Pancreas (tissue), 10 donors: Measurements from ENCODE around the gene DNAJB2. TPM values are rescaled to one million over a fixed set of nuclear protein-coding genes. Genes with fewer than 3 reads are reported as not detected.

Experiments
- ATAC-seq, 4 donors: fragments of 200-7000 bp; cut with Tn5 transposase; one replicate each; pipeline versions ENCODE4 v1.8.0 to v1.9.1; 2020; ENCODE audit warnings: mild to moderate bottlenecking in 4 of 4, moderate library complexity in 4 of 4
- DNase-seq, 6 donors: peaks; one replicate each; pipeline ENCODE4 v3.0.0-alpha.2; 2020
- FAIRE-seq: peaks from 2 replicates; lab custom pipeline; 2012; peaks lifted over from hg19 to GRCh38; lab: Jason Lieb, UNC
- H3K27ac ChIP-seq, 4 donors: fragments of 200-600 bp; sonication (generic); 1 replicate in 3 of 4; 2 replicates in 1 of 4; pipeline versions ENCODE4 v1.5.0 to v1.8.0; 2020
- H3K27me3 ChIP-seq, 4 donors: fragments of 200-600 bp; one replicate each; pipeline ENCODE4 v1.8.0; 2021
- H3K36me3 ChIP-seq, 3 donors: fragments of 200-600 bp; sonication (generic) in 1 of 3; one replicate each; pipeline versions ENCODE4 v1.5.0 to v1.8.0; 2020 to 2021
- H3K4me1 ChIP-seq, 3 donors: fragments of 200-600 bp; one replicate each; pipeline ENCODE4 v1.8.0; 2021
- H3K4me3 ChIP-seq, 4 donors: fragments of 200-600 bp; sonication (generic) in 2 of 4; one replicate each; pipeline versions ENCODE4 v1.5.0 to v1.8.0; 2020 to 2021
- H3K9me3 ChIP-seq, 4 donors: fragments of 200-600 bp; one replicate each; pipeline ENCODE4 v1.8.0; 2021
- WGBS, 2 donors: extraction: QIAGEN DNeasy Blood & Tissue Kit; methylation state at CpG; one replicate each; pipeline ENCODE4 v1.1.7; 2013; 5-methylcytosine and 5-hydroxymethylcytosine counted together
- intact Hi-C, 3 donors: fragments of 100-400 bp; cut with DNase I; formaldehyde crosslinking; loops; one replicate each; pipeline versions ENCODE4 v1.11.1 to v1.14.2; 2022
- polyA plus RNA-seq, 2 donors: library from polyadenylated mRNA; stranded (reverse); fragments of 200-250 nt; gene quantifications; one replicate each; pipeline ENCODE4 v1.2.3, GENCODE V29; 2013
- total RNA-seq, 6 donors: library from RNA; stranded (reverse); fragmentation: NEBNext Ultra II Directional in 4 of 6; extraction: Animal tissue kit (Norgen Biotek cat#: 25700) in 4 of 6; gene quantifications; one replicate each; pipeline versions ENCODE4 v1.2.1 to v1.2.4, GENCODE V29; 2021 to 2023
- TF ChIP-seq, protein P1 (sequence below), 4 donors: fragments of 200-600 bp; sonication (generic) in 3 of 4; IDR thresholded peaks; one replicate each; pipeline versions ENCODE4 v1.5.0 to v1.8.0; 2021; ENCODE audit warnings: antibody characterized with exemption in 4 of 4
- donor health status: healthy with polysubstance abuse.
- donor health status: DM: no; HTN: no; CAD: no; lungs with moderate emphysema.
- donor health status: DM: no; HTN: no; CAD: no.
- donor health status: control.
- donor health status: control.
- donor health status: Bipolar disorder and iron deficiency.
- donor health status: DM: yes; HTN: yes; CAD: no.
- donor health status: DM: no; HTN: no; CAD: no.
- donor health status: DM: no; HTN: no; CAD: no.
- donor health status: DM: yes; HTN: yes; CAD: no.

Gene DNAJB2
- total and polyA plus RNA-seq, 8 donors, result 44.5 to 96.3 (median 63.0) TPM

DNA sequence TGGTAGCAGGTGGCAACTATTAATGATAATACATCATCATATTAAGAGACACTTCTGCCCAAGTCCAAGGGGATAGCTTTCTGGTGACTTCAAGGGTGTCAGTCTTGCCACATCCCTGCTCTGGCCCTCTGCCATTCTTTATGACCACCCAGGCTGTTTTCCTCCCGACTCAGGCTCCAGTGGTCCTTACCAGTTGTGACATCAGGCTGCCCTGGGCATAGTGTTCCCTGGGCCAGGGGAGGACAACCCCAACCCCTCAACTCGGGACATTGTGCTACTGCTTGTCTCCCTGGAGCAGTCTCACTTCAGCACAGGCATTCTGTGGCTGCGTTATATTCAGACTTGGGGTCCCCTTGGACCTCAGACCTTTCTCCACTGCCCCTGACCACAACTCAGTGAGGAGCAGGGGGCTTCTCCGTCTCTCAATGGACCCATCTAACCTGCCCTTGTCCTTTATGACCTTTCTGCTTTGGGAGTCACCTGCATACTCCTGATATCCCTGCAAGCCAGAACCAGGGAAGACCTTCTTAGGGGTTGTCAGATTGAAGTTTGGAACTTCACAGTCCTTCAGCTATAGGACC, 12.8 kb downstream of the DNAJB2 start:
- H3K4me1 ChIP-seq, result no peaks in the 10 kb centered on the region
- 53 to 61% methylated on average over 4 of the region's 4 CpGs for WGBS, 2 donors
- H3K36me3 ChIP-seq, result no peaks in the 10 kb centered on the region
- no peak for FAIRE-seq
- no peak overlapping the region for H3K27ac ChIP-seq
- H3K4me3 ChIP-seq, result no peak overlapping the region
- no peak for DNase-seq
- TF ChIP-seq, protein P1, sequence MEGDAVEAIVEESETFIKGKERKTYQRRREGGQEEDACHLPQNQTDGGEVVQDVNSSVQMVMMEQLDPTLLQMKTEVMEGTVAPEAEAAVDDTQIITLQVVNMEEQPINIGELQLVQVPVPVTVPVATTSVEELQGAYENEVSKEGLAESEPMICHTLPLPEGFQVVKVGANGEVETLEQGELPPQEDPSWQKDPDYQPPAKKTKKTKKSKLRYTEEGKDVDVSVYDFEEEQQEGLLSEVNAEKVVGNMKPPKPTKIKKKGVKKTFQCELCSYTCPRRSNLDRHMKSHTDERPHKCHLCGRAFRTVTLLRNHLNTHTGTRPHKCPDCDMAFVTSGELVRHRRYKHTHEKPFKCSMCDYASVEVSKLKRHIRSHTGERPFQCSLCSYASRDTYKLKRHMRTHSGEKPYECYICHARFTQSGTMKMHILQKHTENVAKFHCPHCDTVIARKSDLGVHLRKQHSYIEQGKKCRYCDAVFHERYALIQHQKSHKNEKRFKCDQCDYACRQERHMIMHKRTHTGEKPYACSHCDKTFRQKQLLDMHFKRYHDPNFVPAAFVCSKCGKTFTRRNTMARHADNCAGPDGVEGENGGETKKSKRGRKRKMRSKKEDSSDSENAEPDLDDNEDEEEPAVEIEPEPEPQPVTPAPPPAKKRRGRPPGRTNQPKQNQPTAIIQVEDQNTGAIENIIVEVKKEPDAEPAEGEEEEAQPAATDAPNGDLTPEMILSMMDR (IDR thresholded peaks at IDR 0.05), result no peak
- intact Hi-C loops, result loop anchor here in 2 of 3 donors (5.0 to 10.0 kb wide), 2 partner anchors 120 to 237 kb away; partner anchors contain the start of gene SLC23A3 (in 1 of the 2)
- no peak for ATAC-seq
- H3K9me3 ChIP-seq, result no peaks in the 10 kb centered on the region
- no peaks in the 10 kb centered on the region for H3K27me3 ChIP-seq

DNA sequence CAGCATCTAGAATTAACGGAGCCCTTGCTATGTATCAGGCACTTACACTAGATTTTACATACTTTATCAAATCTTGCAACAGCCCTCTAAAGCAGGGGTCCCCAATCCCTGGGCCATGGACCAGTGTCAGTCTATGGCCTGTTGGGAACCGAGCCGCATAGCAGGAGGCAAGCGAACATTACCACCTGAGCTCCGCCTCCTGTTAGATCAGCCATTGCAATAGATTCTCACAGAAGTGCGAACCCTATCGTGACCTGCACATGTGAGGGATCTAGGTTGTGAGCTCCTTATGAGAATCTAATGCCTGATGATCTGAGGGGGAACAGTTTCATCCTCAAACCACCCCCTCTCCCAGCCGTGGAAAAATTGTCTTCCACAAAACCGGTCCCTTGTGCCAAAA, 13.4 kb downstream of the DNAJB2 start:
- H3K27ac ChIP-seq, result no peak overlapping the region
- no peaks in the 10 kb centered on the region for H3K9me3 ChIP-seq
- intact Hi-C loops, result loop anchor here in 2 of 3 donors (5.0 to 10.0 kb wide), 2 partner anchors 120 to 238 kb away; partner anchors contain the start of gene SLC23A3 (in 1 of the 2)

DNA sequence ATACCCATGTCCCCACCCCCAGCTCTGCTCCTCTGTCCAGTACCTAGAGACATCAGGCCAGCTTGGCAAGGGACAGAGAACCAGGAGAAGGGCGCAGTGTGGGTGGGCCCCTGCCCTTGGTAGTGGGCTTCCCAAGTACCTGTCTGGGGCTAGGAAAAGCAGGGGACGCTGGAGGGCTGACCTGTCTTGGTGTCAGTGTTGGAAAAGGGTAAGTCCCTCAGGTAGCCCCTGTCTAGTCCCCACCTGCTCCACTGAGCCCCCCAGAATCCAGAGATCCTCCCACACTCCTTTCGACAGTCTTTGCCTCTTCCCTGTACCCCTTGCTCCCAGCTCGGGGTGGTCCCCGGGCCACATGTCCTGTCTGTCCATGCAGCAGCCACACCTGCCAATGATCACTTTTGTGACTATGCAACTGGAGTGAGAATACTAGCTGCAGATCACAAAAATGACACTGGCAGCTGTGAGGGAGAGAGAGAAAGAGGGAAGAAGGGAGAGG, 14.6 kb downstream of the DNAJB2 start:
- DNase-seq (no peak), ATAC-seq (no peak), FAIRE-seq (no peak)
- Histone ChIP-seq H3K4me3 (no peak overlapping the region), H3K27me3 (no peaks in the 10 kb centered on the region), H3K27ac (no peak overlapping the region), H3K9me3 (no peaks in the 10 kb centered on the region), H3K4me1 (no peaks in the 10 kb centered on the region), H3K36me3 (no peaks in the 10 kb centered on the region)
- TF ChIP-seq, protein P1 (IDR thresholded peaks at IDR 0.05), result no peak
- WGBS, 2 donors, result 79 to 90% methylated on average over 5 of the region's 5 CpGs
- intact Hi-C loops, result loop anchor here in 2 of 3 donors (5.0 to 10.0 kb wide), 2 partner anchors 121 to 239 kb away; partner anchors contain the start of gene SLC23A3 (in 1 of the 2)

More for the DNA sequence above, 13.4 kb downstream of the DNAJB2 start:
- WGBS, 2 donors, result 81 to 88% methylated on average over 9 of the region's 9 CpGs
- DNase-seq (no peak), ATAC-seq (no peak), FAIRE-seq (no peak)
- Histone ChIP-seq H3K27me3 (no peaks in the 10 kb centered on the region), H3K4me3 (no peak overlapping the region), H3K36me3 (no peaks in the 10 kb centered on the region), H3K4me1 (no peaks in the 10 kb centered on the region)
- TF ChIP-seq, protein P1 (IDR thresholded peaks at IDR 0.05), result no peak

DNA sequence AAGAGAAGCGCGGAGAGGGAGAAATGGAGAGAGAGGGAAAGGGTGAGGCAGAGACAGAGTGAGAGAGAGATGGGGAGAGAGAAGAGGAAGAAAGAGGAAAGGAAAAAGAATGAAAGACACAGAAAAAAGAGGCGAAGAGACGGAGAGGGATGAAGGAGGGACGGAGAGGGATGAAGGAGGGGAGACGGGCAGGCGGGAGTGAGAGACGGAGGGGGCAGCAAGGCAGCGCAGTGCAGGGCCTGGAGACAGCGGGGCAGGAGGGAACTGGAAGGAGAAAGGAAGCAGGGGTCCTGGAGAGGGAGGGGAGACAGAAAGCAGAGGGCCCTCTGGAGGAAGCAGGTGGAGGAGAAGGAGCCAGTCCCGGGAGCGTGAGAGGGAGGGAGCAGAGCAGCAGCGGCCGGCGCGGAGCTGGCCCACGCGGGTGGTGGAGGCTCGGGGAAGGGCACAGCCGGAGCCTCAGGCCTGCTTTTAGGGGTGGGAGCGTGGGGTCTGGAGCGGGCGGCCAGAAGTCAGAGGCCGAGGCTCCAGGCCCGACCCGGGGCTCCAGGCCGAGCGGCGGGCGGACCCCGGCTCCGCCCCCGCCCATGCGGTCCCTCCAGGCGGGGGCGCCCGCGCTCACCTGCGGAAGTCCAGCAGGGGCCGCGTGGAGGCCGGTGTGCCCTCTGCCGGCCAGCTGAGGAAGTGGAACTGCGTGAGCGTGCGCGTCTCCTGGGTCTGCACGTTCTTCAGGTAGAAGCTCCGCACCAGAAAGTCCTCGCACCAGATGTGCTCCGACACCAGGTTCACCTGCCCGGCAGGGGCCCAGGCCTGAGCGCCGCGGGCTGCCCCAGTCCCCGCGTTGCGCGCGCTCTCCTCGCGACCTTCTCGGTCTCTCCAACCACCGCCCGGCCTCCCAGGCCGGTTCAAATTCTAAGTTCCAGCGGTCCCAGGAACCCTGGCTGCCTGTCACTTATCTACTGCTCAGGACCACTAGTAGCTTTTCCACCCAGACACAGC, 15.5 kb downstream of the DNAJB2 start:
- ATAC-seq (peak; percentile 90 to 97 (median 95)), FAIRE-seq (no peak), DNase-seq (peak; percentile 79 to 98 (median 94))
- intact Hi-C loops, result loop anchor here in 2 of 3 donors (5.0 to 10.0 kb wide), 2 partner anchors 122 to 240 kb away; partner anchors contain the start of gene SLC23A3 (in 2 of the 2)
- Histone ChIP-seq H3K27ac (peak overlapping the region; percentile 35 to 54 (median 43)), H3K36me3 (no peaks in the 10 kb centered on the region), H3K9me3 (no peaks in the 10 kb centered on the region), H3K4me3 (peak overlapping the region; percentile 23 to 51 (median 39)), H3K27me3 (no peaks in the 10 kb centered on the region), H3K4me1 (no peaks in the 10 kb centered on the region)
- 12 to 17% methylated on average over 41 to 67 of the region's 67 CpGs for WGBS, 2 donors
- TF ChIP-seq, protein P1 (IDR thresholded peaks at IDR 0.05), result peak; percentile 97 to 100 (median 98)
